Neural crest cell (in vitro differentiated cells): ENCODE results near the gene HIP1. TPM values are rescaled to one million over a fixed set of nuclear protein-coding genes. Genes with fewer than 3 reads are reported as not detected.
"Not testable (repeated sequence)": the region's sequence is repeated elsewhere in the genome, so short reads cannot be mapped to it uniquely, and the experiment has no call there.

ENCODE experiments used
- DNase-seq: peaks from one replicate; pipeline ENCODE4 v3.0.0; 2021; ENCODE audit warnings: low read depth, mixed read lengths, low spot score
- H3K27ac Mint-ChIP-seq: one replicate; pipeline ENCODE4 v1.8.0; 2021; ENCODE audit warnings: mild to moderate bottlenecking, mixed read lengths; ENCODE audit not compliant: unreplicated experiment
- H3K27me3 Mint-ChIP-seq: 2 replicates; pipeline ENCODE4 v1.8.0; 2021; ENCODE audit warnings: low read depth, mild to moderate bottlenecking, mixed read lengths
- H3K36me3 Mint-ChIP-seq: 2 replicates; pipeline ENCODE4 v1.8.0; 2021; ENCODE audit warnings: low read depth, mild to moderate bottlenecking, mixed read lengths
- H3K4me1 Mint-ChIP-seq: 2 replicates; pipeline ENCODE4 v1.8.0; 2021; ENCODE audit warnings: mixed read lengths
- H3K4me3 Mint-ChIP-seq: one replicate; pipeline ENCODE4 v1.8.0; 2021; ENCODE audit warnings: mild to moderate bottlenecking, mixed read lengths
- H3K9me3 Mint-ChIP-seq: 2 replicates; pipeline ENCODE4 v1.8.0; 2021; ENCODE audit warnings: mixed read lengths
- CTCF ChIP-seq: fragments of 200-600 bp; sonication (generic); conservative IDR thresholded peaks from 2 replicates; pipeline ENCODE4 v1.5.0; 2021; ENCODE audit warnings: antibody characterized with exemption, mild to moderate bottlenecking
- total RNA-seq: library from RNA; stranded (reverse); gene quantifications from 2 replicates; pipeline ENCODE4 v1.2.1, GENCODE V29; 2021

Gene HIP1
- total RNA-seq, 1 donor from 2014 or later, result 87.3 TPM

- DNase-seq, result no peak
- H3K9me3 Mint-ChIP-seq, result no peaks in the 10 kb centered on the region
- peaks cover 12% of the 10 kb centered on the region for H3K4me1 Mint-ChIP-seq
- TF ChIP-seq CTCF, result no peak
- H3K4me3 Mint-ChIP-seq, result no peak overlapping the region
- no peaks in the 10 kb centered on the region for H3K36me3 Mint-ChIP-seq
- H3K27ac Mint-ChIP-seq, result no peak overlapping the region
- no peaks in the 10 kb centered on the region for H3K27me3 Mint-ChIP-seq
These were observed 125.4 kb downstream of the HIP1 start for GRCh38 chr7:75613351-75613750.

GRCh38 chr7:75611557-75612178, 127.1 kb downstream of the HIP1 start:
- peak overlapping the region; percentile 15 for H3K4me3 Mint-ChIP-seq
- H3K27ac Mint-ChIP-seq, result peak overlapping the region; percentile 81
- no peaks in the 10 kb centered on the region for H3K9me3 Mint-ChIP-seq
- H3K27me3 Mint-ChIP-seq, result no peaks in the 10 kb centered on the region
- peak; percentile 58 for DNase-seq
- no peak for TF ChIP-seq CTCF
- H3K4me1 Mint-ChIP-seq, result peaks cover 14% of the 10 kb centered on the region
- H3K36me3 Mint-ChIP-seq, result no peaks in the 10 kb centered on the region

- not testable (repeated sequence) for H3K27me3 Mint-ChIP-seq, DNase-seq, H3K36me3 Mint-ChIP-seq, H3K9me3 Mint-ChIP-seq, H3K4me3 Mint-ChIP-seq
- peak overlapping the region; percentile 84 for H3K27ac Mint-ChIP-seq
- peaks cover 24% of the 10 kb centered on the region for H3K4me1 Mint-ChIP-seq
These were observed 129.3 kb downstream of the HIP1 start for GRCh38 chr7:75609416-75609815.

GRCh38 chr7:75608451-75609122, 130.2 kb downstream of the HIP1 start:
- H3K27ac Mint-ChIP-seq, result peak overlapping the region; percentile 75
- H3K9me3 Mint-ChIP-seq, result no peaks in the 10 kb centered on the region
- peaks cover 30% of the 10 kb centered on the region for H3K4me1 Mint-ChIP-seq
- DNase-seq, result no peak
- no peaks in the 10 kb centered on the region for H3K36me3 Mint-ChIP-seq
- no peaks in the 10 kb centered on the region for H3K27me3 Mint-ChIP-seq
- no peak for TF ChIP-seq CTCF
- no peak overlapping the region for H3K4me3 Mint-ChIP-seq

GRCh38 chr7:75604408-75604807, 134.3 kb downstream of the HIP1 start:
- peaks cover 35% of the 10 kb centered on the region for H3K4me1 Mint-ChIP-seq
- no peaks in the 10 kb centered on the region for H3K27me3 Mint-ChIP-seq
- H3K4me3 Mint-ChIP-seq, result no peak overlapping the region
- H3K36me3 Mint-ChIP-seq, result no peaks in the 10 kb centered on the region
- H3K9me3 Mint-ChIP-seq, result no peaks in the 10 kb centered on the region
- H3K27ac Mint-ChIP-seq, result peak overlapping the region; percentile 65
- no peak for TF ChIP-seq CTCF
- no peak for DNase-seq

GRCh38 chr7:75602831-75603230, 135.9 kb downstream of the HIP1 start:
- not testable (repeated sequence) for DNase-seq, H3K9me3 Mint-ChIP-seq, H3K27me3 Mint-ChIP-seq, H3K36me3 Mint-ChIP-seq, H3K27ac Mint-ChIP-seq, H3K4me3 Mint-ChIP-seq
- H3K4me1 Mint-ChIP-seq, result peaks cover 41% of the 10 kb centered on the region
